ENCODE results near the gene TIAM1. TPM values are rescaled to one million over a fixed set of nuclear protein-coding genes. Genes with fewer than 3 reads are reported as not detected.

Gene TIAM1, protein sequence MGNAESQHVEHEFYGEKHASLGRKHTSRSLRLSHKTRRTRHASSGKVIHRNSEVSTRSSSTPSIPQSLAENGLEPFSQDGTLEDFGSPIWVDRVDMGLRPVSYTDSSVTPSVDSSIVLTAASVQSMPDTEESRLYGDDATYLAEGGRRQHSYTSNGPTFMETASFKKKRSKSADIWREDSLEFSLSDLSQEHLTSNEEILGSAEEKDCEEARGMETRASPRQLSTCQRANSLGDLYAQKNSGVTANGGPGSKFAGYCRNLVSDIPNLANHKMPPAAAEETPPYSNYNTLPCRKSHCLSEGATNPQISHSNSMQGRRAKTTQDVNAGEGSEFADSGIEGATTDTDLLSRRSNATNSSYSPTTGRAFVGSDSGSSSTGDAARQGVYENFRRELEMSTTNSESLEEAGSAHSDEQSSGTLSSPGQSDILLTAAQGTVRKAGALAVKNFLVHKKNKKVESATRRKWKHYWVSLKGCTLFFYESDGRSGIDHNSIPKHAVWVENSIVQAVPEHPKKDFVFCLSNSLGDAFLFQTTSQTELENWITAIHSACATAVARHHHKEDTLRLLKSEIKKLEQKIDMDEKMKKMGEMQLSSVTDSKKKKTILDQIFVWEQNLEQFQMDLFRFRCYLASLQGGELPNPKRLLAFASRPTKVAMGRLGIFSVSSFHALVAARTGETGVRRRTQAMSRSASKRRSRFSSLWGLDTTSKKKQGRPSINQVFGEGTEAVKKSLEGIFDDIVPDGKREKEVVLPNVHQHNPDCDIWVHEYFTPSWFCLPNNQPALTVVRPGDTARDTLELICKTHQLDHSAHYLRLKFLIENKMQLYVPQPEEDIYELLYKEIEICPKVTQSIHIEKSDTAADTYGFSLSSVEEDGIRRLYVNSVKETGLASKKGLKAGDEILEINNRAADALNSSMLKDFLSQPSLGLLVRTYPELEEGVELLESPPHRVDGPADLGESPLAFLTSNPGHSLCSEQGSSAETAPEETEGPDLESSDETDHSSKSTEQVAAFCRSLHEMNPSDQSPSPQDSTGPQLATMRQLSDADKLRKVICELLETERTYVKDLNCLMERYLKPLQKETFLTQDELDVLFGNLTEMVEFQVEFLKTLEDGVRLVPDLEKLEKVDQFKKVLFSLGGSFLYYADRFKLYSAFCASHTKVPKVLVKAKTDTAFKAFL (N-terminal part only)
- total RNA-seq, result 41.8 TPM

GRCh38 chr21:31343680-31344480, at the start of gene TIAM1:
Gene TIAM1, minus strand, starts transcription at chr21:31344261. Its CDS starts 77,289 bp downstream, at chr21:31266972.

